HG03565 (cell line): ENCODE measurements around the gene VKORC1.
"Not testable (repeated sequence)": the region's sequence is repeated elsewhere in the genome, so short reads cannot be mapped to it uniquely, and the experiment has no call there.

Experiments
- ATAC-seq: cut with Tn5 transposase; IDR thresholded peaks from one replicate; pipeline ENCODE4 v1.9.1; 2021; ENCODE audit warnings: mild to moderate bottlenecking, moderate library complexity; ENCODE audit not compliant: unreplicated experiment

Gene VKORC1

DNA sequence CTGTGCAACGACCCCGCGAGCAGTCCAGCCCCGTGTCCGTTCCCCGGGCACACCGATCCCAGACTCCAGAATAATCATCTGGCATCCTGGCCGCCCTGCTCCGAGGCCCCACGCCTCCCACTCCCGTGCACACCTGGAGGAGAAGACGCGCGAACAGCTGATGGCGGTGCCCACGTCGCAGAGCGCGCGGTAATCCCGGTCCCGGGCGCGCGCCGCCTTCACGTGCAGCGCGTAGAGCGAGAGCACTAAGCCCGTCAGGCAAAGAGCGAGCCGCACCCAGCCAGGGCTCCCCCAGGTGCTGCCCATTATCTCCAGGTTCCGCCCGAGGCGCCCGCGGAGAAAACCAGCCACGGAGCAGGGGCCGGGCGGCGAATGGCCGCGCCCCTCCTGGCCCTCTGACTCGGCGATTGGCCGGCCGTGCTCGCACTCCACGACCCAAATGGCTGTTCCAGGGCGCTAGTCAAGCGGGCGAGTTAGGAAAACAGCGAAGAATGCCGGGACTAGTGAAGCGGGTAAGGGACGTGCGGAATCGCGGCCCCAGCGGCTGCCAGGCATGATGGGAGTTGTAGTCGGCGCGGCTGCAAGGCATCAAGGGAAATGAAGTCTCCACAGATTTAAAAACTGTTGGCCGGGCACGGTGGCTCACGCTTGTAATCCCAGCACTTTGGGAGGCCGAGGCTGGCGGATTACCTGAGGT is at the start of gene VKORC1:
TSS of gene VKORC1 (minus strand) at position 374 of the 697 bp plus-strand sequence. CDS start at position 306, 68 bp downstream.
- ATAC-seq: peak; percentile 61

GRCh38 chr16:31143694-31144148 is 49.1 kb upstream of the VKORC1 start:
- ATAC-seq: no peak

DNA sequence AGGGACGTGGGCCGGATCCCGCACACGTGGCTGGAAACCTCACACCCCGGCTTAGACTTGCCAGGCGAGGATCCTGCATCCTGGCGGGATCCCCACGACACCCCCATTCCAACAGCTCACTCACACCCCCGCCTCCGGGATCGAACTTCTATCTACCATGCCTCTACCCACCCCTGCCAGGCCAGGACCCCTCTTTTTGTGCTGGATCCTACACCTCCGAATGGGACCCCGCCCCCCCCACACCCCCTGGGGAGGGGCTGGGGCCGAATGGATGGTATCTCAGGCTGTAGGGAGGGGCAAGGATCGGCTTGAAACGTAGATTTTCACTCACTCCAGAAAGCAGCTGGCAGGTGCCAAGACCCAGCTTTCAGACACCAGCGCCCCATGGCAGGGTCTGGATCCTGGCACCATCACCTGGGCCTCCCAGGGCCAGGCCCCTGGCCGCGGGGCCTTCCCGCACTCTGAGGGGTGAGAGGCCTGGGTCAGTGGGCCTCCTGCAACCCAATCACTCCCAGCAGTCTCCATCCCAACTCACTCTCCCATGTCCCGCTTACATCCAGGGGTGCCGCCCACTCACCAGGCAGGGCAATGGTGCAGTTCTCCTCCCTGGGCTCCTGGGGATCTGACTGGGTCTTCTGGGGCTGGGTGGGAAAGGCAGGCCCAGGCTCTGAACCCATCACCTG is 48.6 kb upstream of the VKORC1 start:
- ATAC-seq: no peak

- peak; percentile 82 for ATAC-seq
These were observed 47.8 kb upstream of the VKORC1 start for GRCh38 chr16:31142109-31143010.

DNA sequence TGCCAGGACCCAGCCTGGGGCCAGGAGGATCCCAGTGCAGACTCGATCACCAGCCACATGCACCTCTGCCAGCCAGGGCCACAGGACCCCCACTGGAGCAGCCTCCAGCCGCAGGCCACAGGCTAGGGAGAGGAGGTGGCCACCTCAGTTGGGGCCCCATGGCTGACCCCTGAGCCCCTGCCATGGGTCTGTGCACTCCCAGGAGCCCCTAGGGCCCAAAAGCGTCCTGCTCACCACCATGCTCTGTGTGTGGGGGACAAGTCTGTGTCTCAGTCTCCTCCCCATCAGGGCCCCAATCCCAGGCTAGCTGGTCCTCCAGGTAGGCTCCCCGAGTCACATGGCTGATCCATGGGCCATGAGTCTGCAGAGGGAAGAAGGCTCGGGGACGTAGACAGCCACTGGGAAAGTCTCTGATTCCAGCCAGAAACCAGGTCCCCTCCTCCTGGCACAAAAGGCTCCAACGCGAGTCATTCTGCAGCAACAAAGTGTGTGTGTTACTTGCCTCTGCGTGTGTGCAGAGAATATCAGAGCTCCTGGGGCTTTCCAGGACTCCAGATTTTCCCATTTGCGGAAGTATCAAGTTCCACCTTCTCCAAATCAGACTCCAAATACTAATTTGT is 47.0 kb upstream of the VKORC1 start:
- ATAC-seq: no peak

DNA sequence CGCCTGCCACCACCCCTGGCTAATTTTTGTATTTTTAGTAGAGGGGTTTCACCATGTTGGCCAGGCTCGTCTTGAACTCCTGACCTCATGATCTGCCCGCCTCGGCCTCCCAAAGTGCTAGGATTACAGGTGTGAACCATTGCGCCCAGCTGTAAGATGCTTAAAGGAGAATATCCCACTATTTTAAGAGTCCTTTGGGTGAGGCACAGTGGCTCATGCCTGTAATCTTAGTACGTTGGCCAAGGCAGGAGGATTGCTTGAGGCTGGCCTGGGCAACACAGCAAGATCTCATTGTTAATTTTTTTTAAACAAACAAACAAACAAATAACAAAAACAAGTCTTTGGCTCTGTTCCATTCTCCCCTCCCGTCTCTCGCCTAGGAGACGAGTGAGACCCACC is 46.5 kb upstream of the VKORC1 start:
- ATAC-seq: not testable (repeated sequence)

GRCh38 chr16:31138621-31139578 is 44.3 kb upstream of the VKORC1 start:
- ATAC-seq: no peak

GRCh38 chr16:31136822-31137499 is 42.4 kb upstream of the VKORC1 start:
- not testable (repeated sequence) for ATAC-seq

DNA sequence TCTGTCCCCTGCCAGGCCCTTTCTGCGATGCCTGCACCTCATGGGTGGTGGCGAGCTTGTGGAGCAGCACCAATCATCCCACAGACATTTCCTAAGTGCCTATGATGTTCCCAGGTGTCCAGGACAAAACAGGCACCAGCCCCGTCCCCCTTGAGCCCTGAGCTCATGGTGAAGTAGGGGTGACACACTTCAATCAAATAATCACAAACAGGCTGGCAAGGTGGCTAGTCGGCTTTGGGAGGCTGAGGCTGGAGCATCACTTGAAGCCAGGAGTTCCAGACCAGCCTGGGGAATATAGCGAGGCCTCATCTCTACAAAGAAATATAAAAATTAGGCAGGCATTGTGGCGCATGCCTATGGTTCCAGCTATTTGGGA is 41.7 kb upstream of the VKORC1 start:
- ATAC-seq: no peak

GRCh38 chr16:31135535-31136286 is 41.1 kb upstream of the VKORC1 start, which contains the start of gene PRSS8:
PRSS8 (minus strand) TSS chr16:31135727; CDS start chr16:31135498, 229 bp downstream.
- no peak for ATAC-seq

DNA sequence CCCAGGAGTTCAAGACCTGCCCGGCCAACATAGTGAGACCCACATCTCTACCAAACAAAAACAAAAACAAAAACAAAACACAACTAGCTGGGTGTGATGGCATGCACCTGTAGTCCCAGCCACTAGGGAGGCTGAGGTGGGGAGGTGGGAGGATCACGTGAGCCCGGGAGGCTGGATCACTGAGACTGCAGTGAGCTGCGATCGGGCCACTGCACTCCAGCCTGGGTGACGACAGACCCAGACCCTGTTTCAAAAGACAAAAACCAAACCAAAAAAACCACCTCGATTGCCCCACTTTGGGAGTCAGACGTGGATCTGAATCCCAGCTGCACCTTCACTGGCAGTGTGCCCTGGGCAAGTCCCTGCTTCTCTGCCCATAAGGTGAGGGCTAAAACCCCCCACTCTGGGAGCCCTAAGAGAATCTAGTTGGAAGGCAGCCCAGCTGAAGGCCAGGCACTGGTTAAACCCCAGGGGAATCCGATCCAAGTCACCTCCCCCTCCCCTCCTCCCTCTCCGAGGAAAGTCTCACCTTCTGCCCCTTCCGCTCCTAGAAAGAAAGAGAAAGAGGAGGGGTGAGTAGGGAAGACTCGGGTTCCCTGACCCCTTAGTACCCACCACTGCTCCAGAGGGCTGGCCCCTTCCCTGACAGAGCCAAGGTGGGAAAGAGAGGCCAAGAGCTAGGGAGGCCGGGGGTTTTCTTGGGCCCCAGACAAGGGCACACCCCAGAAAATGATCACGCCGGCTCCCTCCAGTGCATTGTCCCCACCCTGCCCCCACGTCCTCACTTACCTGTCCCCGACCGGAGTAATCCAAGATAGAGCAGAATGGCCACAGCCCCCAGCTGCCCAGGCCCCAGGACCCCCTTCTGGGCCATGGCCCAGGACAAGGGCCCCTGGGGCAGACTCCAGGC is 40.3 kb upstream of the VKORC1 start:
- no peak for ATAC-seq

DNA sequence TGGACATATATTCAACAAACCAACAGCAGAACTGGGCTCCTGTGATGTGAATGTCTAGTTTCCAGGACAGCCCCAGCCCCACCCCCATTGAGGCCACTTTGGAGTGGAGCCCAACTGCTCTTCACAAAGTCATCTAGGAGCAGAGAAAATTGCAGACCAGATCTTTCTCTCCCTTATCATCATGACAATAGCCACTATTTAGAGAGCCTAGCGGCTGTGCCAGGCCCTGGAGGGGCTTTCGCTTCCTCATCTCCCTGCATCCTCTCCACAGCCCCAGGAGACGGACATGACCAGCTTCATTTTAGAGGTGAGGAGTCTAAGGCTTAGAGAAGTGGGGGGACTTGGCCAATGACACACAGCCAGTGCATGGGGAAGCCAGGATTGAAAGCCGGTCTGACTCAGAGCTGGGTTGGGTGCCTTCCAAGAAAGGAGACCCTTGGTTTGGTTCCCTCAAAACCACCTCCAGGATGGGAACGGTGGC is 39.5 kb upstream of the VKORC1 start:
- no peak for ATAC-seq

DNA sequence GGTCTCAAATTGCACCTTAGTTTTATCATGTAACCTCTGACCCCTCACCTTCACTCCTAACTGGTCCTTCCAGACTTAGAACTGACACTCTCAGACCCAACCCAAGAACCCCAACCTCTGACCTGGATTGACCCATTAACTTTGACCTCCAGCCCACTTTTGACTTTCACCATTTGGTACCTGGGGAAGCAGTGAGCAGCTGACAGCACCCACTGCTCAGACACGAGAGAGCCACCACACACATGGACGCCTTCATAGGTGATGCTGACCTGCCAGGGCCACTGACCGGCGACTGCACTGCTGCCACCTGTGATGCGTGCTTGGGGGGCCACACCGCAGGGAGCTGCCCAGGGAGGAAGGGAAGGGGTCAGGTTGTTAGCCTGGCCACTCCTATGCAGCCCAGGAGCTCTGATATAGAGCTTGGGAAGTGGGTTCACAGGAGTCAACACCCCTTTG is 38.5 kb upstream of the VKORC1 start:
- no peak for ATAC-seq

- ATAC-seq: no peak
These were observed 37.8 kb upstream of the VKORC1 start for GRCh38 chr16:31132303-31132979.

GRCh38 chr16:31131841-31132271 is 37.3 kb upstream of the VKORC1 start:
- no peak for ATAC-seq

- ATAC-seq: no peak
These were observed 36.8 kb upstream of the VKORC1 start for GRCh38 chr16:31131416-31131815.

GRCh38 chr16:31130899-31131298 is 36.3 kb upstream of the VKORC1 start:
- no peak for ATAC-seq
